Activated CD8-positive, alpha-beta T cell treated with anti-CD3 and anti-CD28 coated beads for 36 hours (primary cell): ENCODE results near the gene CPNE6. TPM values are rescaled to one million over a fixed set of nuclear protein-coding genes. Genes with fewer than 3 reads are reported as not detected.

Source experiments
- ATAC-seq: fragments of 200-7000 bp; cut with Tn5 transposase; one replicate; pipeline ENCODE4 v1.10.0; 2021; ENCODE audit warnings: mild to moderate bottlenecking, moderate library complexity
- CTCF ChIA-PET: fragments of 350-600 bp; sonication (Branson Sonifier 250); formaldehyde crosslinking; loops from one replicate; lab custom pipeline; 2021; ENCODE audit warnings: antibody characterized with exemption; lab: Charles Lee
- POLR2A ChIA-PET: fragments of 350-600 bp; sonication (Branson Sonifier 250); formaldehyde crosslinking; loops from one replicate; lab custom pipeline; 2021; ENCODE audit warnings: antibody characterized with exemption; lab: Charles Lee
- DNase-seq: peaks from one replicate; pipeline ENCODE4 v3.0.0-alpha.2; 2020
- H3K27ac Mint-ChIP-seq: one replicate; pipeline ENCODE4 v1.8.0; 2021; ENCODE audit warnings: mild to moderate bottlenecking, mixed read lengths
- H3K27me3 Mint-ChIP-seq: one replicate; pipeline ENCODE4 v1.8.0; 2021; ENCODE audit warnings: mixed read lengths
- H3K36me3 Mint-ChIP-seq: one replicate; pipeline ENCODE4 v1.8.0; 2021; ENCODE audit warnings: low read depth, mixed read lengths
- H3K4me1 Mint-ChIP-seq: one replicate; pipeline ENCODE4 v1.8.0; 2021; ENCODE audit warnings: low read depth, mixed read lengths
- H3K4me3 Mint-ChIP-seq: one replicate; pipeline ENCODE4 v1.8.0; 2021; ENCODE audit warnings: mild to moderate bottlenecking, moderate library complexity, mixed read lengths
- H3K9me3 Mint-ChIP-seq: one replicate; pipeline ENCODE4 v1.8.0; 2021; ENCODE audit warnings: mixed read lengths
- CTCF ChIP-seq: fragments of 200-600 bp; IDR thresholded peaks from one replicate; pipeline ENCODE4 v1.8.0; 2022; ENCODE audit warnings: antibody characterized with exemption, mild to moderate bottlenecking
- intact Hi-C: fragments of 100-400 bp; cut with micrococcal nuclease; formaldehyde crosslinking; loops from one replicate; pipeline ENCODE4 v1.10.0; 2022
- total RNA-seq, 2 experiments: library from RNA; stranded (reverse); gene quantifications; one replicate each; pipeline ENCODE4 v1.2.3, GENCODE V29; 2021

CPNE6 gene
- total RNA-seq, 2 experiments from 2014 or later, result not detected

- no peak for TF ChIP-seq CTCF
- ChIA-PET CTCF (interaction anchor here (0.8 to 5.1 kb wide), 5 partner anchors 13 to 37 kb away, joined by 3 to 31 read pairs (median 11); no protein-coding TSS in a partner anchor), POLR2A (interaction anchor here (1.3 to 2.1 kb wide), 3 partner anchors 9 to 11 kb away, joined by 3 to 8 read pairs (median 3); no protein-coding TSS in a partner anchor)
- Mint-ChIP-seq H3K27me3 (no peaks in the 10 kb centered on the region), H3K27ac (no peak overlapping the region), H3K4me3 (no peak overlapping the region), H3K9me3 (no peaks in the 10 kb centered on the region), H3K4me1 (peaks cover 11% of the 10 kb centered on the region), H3K36me3 (no peaks in the 10 kb centered on the region)
- intact Hi-C loops, result no loop called here
- ATAC-seq (no peak), DNase-seq (no peak)
Measured at GRCh38 chr14:24071836-24072430, 571 bp downstream of the CPNE6 start.

- TF ChIP-seq CTCF, result no peak
- ChIA-PET POLR2A (interaction anchor here (1.3 to 2.1 kb wide), 2 partner anchors 8 to 12 kb away, joined by 3 to 8 read pairs; no protein-coding TSS in a partner anchor), CTCF (interaction anchor here (0.8 to 5.1 kb wide), 3 partner anchors 12 to 36 kb away, joined by 3 to 31 read pairs (median 3); no protein-coding TSS in a partner anchor)
- Mint-ChIP-seq H3K9me3 (no peaks in the 10 kb centered on the region), H3K4me3 (no peak overlapping the region), H3K4me1 (peaks cover 11% of the 10 kb centered on the region), H3K36me3 (no peaks in the 10 kb centered on the region), H3K27me3 (no peaks in the 10 kb centered on the region), H3K27ac (no peak overlapping the region)
- intact Hi-C loops, result no loop called here
- DNase-seq, result no peak
- ATAC-seq, result no peak
Measured at GRCh38 chr14:24072436-24072835, 1.1 kb downstream of the CPNE6 start.

GRCh38 chr14:24072881-24073877 is 1.8 kb downstream of the CPNE6 start:
- H3K36me3 Mint-ChIP-seq, result no peaks in the 10 kb centered on the region
- ATAC-seq (no peak), DNase-seq (no peak)
- POLR2A ChIA-PET, result interaction anchor here (0.9 to 2.1 kb wide), 3 partner anchors 8 to 22 kb away, joined by 3 to 8 read pairs (median 4); no protein-coding TSS in a partner anchor
- H3K27me3 Mint-ChIP-seq, result no peaks in the 10 kb centered on the region
- H3K4me3 Mint-ChIP-seq, result no peak overlapping the region
- H3K27ac Mint-ChIP-seq, result no peak overlapping the region
- CTCF ChIA-PET, result interaction anchor here (1.2 to 5.1 kb wide), 4 partner anchors 11 to 18 kb away, joined by 3 to 31 read pairs (median 12); no protein-coding TSS in a partner anchor
- intact Hi-C loops, result no loop called here
- peaks cover 11% of the 10 kb centered on the region for H3K4me1 Mint-ChIP-seq
- no peak for TF ChIP-seq CTCF
- no peaks in the 10 kb centered on the region for H3K9me3 Mint-ChIP-seq

- Mint-ChIP-seq H3K36me3 (no peaks in the 10 kb centered on the region), H3K4me1 (peaks cover 12% of the 10 kb centered on the region), H3K4me3 (no peak overlapping the region), H3K27ac (peak overlapping the region; percentile 55), H3K9me3 (no peaks in the 10 kb centered on the region), H3K27me3 (no peaks in the 10 kb centered on the region)
- no peak for DNase-seq
- intact Hi-C loops, result no loop called here
- POLR2A ChIA-PET, result interaction anchor here (0.9 to 2.0 kb wide), 3 partner anchors 9 to 20 kb away, joined by 3 to 5 read pairs (median 3); no protein-coding TSS in a partner anchor
- no peak for ATAC-seq
- CTCF ChIA-PET, result interaction anchor here (0.9 to 3.0 kb wide), 6 partner anchors 15 to 36 kb away, joined by 3 to 12 read pairs (median 6); no protein-coding TSS in a partner anchor
- TF ChIP-seq CTCF, result no peak
Measured at GRCh38 chr14:24074625-24075484, 3.5 kb downstream of the CPNE6 start.
